OCI-M2 (cell line): ENCODE measurements around the gene NAPSA.

Source experiments
- DNase-seq: peaks from one replicate; lab custom pipeline; 2025; ENCODE audit not compliant: unreplicated experiment; lab: John Stamatoyannopoulos, UW

Gene NAPSA

GRCh38 chr19:50318438-50318837, 47.0 kb downstream of the NAPSA start:
- no peak for DNase-seq

- no peak for DNase-seq
Measured at GRCh38 chr19:50317115-50317514, 48.3 kb downstream of the NAPSA start.

DNA sequence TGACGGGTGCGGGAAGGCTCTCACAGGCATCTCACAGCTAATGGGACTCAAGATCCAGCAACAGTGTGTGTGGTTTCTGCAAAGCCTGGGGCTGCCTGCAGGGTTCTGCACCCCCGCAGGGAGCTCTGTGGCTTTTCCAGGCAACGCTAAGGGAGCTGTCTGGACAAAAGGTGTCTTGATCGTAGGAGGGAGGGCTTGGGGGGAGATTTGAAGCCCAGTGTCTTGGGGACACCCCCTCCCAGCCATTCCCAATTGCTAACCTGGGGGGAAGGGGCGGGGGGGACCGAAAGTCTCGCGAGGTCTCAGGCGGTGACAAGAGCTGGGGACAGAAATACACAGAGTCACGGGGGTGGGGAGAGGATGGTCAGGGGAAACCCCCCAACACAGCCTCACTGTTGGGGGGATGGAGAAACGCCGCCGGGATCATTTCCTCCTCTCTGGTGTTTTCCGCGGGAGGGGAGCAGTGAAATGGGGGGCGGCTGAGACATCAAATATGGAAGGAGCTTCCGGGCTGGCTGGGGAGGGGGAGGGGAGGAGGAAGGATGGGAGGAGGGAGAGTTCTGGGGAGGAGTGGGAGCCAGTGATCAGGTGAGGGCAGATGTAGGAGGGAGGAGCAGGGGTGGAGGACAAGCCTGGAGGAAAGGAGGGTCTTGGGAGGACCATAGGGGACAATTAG, 49.5 kb downstream of the NAPSA start:
- DNase-seq = no peak

GRCh38 chr19:50314724-50315708, 50.4 kb downstream of the NAPSA start:
- no peak for DNase-seq

DNA sequence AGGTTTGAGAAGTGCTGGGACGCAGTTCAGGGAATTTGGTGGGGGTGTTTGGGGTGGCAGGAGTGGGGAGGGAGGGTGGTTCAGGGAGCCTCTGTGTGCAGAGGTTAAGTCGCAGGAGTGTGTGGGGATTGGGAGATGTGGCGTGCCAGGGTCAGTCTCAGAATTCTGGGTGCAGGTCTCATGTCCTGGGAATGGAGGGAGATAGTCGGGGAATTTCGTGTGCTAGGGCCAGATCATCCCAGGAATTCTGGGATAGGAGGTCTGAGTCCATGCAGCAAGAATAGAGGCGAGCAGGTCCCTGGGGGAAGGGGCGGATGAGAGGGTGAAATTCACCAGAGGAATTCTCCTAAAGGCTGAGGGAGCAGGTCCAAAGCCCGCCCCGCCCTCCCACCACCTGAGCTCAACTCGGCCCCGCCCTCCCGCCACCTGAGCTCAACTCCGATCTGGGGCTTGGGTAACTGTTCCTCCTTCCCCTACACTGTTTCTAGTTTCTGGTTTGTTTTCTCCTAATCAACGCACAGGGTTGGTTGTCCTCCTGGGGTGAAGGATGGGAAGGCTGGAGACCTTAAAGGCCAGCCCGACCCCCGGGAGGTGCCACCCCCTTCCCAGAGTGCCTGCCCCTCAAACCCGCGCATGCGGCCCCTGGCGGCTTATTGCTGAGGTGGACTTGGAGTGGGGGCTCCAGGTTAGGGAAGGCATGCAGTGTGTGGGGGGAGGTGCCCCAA, 51.5 kb downstream of the NAPSA start:
- no peak for DNase-seq

DNA sequence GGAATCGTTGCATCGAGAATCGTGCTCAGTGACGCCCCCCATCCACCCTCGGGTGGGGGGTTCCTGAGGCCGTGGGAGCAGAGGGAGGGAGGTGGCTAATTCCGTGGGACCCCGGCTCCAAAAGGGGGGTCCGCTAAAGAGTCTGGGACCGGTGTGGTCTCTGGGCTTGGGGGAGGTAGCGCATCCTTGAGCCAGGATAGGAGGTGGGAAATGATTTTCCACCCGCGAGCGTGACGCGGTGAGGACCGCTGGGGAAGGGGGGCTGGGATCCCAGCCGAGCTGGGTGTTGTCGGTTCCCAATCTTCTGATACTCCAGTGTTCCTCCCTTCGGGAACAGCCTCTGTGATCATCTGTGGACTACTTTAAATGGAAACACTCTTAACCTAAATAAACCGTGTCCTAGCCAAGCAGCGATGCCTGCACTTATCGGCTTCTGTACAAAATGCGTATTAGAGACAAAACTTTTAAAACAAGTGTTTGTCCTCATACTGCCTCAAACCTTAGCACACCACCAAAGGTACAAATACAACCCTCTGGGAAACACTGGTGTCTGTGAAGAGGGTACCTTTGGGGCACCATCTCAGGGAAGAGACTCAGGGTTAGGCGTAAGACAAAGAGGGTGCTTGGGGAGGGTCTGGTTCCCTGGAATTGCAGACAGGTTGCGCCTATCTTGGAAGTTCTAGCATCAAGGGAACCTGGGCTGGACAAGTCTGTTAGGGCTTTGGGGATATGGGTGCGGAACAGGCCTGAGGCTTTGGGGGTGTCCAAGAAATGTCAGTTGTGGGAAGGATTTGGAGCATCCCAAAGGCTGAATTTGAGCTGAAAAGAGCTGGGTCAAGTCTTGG, 52.2 kb downstream of the NAPSA start:
- DNase-seq = no peak

GRCh38 chr19:50311723-50312635, 53.5 kb downstream of the NAPSA start:
- peak; percentile 61 for DNase-seq

GRCh38 chr19:50310759-50311465, 54.5 kb downstream of the NAPSA start:
- no peak for DNase-seq

- no peak for DNase-seq
Measured at GRCh38 chr19:50309396-50310125, 55.9 kb downstream of the NAPSA start.

DNA sequence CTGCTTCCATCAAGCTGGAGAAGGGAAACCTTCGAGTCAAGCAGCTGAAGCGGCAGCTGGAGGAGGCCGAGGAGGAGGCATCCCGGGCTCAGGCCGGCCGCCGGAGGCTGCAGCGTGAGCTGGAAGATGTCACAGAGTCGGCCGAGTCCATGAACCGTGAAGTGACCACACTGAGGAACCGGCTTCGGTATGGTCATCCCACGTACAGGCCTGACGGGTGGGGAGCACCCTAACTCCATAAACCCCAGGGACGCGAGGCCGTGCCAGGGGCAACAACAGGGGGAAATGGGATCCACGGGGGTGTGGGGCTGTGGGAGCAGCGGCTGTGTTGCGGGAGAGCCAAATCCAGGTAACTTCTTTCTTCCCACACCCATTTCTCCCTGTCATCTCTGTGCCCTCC, 56.4 kb downstream of the NAPSA start:
- DNase-seq = no peak
